Loucy (cell line): Measurements from ENCODE around the gene RGL4.

Experiments
- EZH2phosphoT487 ChIP-seq: fragments of 200-600 bp; IDR thresholded peaks from 2 replicates; pipeline ENCODE4 v1.6.1; 2018; ENCODE audit warnings: antibody characterized with exemption, mild to moderate bottlenecking, moderate library complexity, borderline replicate concordance
- TF ChIP-seq, protein P1 (sequence below): fragments of 200-600 bp; sonication (generic); conservative IDR thresholded peaks from 2 replicates; pipeline ENCODE4 v1.5.1; 2014; ENCODE audit warnings: mild to moderate bottlenecking, antibody characterized with exemption, low read length

DNA sequence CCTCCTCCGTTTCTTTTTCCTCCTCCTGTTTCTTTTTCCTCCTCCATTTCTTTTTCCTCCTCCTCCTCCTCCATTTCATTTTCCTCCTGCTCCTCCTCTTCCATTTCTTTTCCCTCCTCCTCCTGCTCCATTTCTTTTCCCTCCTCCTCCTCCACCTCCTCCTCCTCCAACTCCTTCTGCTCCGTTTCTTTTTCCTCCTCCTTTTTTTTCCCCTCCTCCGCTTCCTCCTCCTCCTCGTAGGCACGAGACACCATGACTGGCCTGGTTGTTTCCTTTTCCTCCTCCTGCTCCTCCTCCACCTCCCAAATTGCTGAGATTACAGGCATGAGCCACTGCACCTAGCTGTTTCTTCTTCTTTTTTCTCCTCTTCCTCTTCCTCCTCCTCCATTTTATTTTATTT, 33.1 kb upstream of the RGL4 start:
- TF ChIP-seq, protein P1, sequence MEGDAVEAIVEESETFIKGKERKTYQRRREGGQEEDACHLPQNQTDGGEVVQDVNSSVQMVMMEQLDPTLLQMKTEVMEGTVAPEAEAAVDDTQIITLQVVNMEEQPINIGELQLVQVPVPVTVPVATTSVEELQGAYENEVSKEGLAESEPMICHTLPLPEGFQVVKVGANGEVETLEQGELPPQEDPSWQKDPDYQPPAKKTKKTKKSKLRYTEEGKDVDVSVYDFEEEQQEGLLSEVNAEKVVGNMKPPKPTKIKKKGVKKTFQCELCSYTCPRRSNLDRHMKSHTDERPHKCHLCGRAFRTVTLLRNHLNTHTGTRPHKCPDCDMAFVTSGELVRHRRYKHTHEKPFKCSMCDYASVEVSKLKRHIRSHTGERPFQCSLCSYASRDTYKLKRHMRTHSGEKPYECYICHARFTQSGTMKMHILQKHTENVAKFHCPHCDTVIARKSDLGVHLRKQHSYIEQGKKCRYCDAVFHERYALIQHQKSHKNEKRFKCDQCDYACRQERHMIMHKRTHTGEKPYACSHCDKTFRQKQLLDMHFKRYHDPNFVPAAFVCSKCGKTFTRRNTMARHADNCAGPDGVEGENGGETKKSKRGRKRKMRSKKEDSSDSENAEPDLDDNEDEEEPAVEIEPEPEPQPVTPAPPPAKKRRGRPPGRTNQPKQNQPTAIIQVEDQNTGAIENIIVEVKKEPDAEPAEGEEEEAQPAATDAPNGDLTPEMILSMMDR = no peak
- no peak for TF ChIP-seq EZH2phosphoT487
